K562 (cell line): Measurements from ENCODE around the gene PHLDA3. TPM values are rescaled to one million over a fixed set of nuclear protein-coding genes. Genes with fewer than 3 reads are reported as not detected.

Experiments
- ATAC-seq: fragments of 200-7000 bp; cut with Tn5 transposase; 3 replicates; pipeline ENCODE4 v1.9.1; 2020; ENCODE audit warnings: moderate library complexity
- BruUV-seq: library from RNA; stranded (reverse); fragments of 400-500 nt; replicated peaks from 2 replicates; lab custom pipeline; 2021; lab: Mats Ljungman, UMichigan
- CTCF ChIA-PET: fragments of 300-600 bp; formaldehyde crosslinking; extraction: SDS; loops from one replicate; lab custom pipeline; 2021; ENCODE audit warnings: low intra/inter-chr PET ratio; lab: Yijun Ruan, JAX
- POLR2A ChIA-PET: fragments of 300-600, 350-650 bp; sonication (Branson Sonifier 250); formaldehyde crosslinking; extraction: SDS; loops from one replicate; lab custom pipeline; 2021; ENCODE audit warnings: antibody characterized with exemption, inconsistent platforms; lab: Yijun Ruan, JAX
- DNase-seq, 4 experiments: peaks; one replicate each; pipeline versions ENCODE4 v3.0.0 to v3.0.0-alpha.2; 2011 to 2018; ENCODE audit warnings: low spot score in 3 of 4, mixed read lengths in 3 of 4; ENCODE audit errors: extremely low read depth in 1 of 4
- FAIRE-seq: peaks from 2 replicates; lab custom pipeline; 2011; peaks lifted over from hg19 to GRCh38; lab: Jason Lieb, UNC
- H2AFZ ChIP-seq: 2 replicates; pipeline ENCODE4 v1.6.0; 2011; ENCODE audit warnings: low read depth, low read length, control low read depth, inconsistent platforms
- H3K27ac ChIP-seq: fragments of 200-600 bp; 3 replicates; pipeline ENCODE4 v1.8.0; 2011; ENCODE audit warnings: low read depth, mild to moderate bottlenecking, control low read depth, inconsistent platforms, low read length, moderate library complexity, mixed read lengths; ENCODE audit errors: extremely low read depth
- H3K27me3 ChIP-seq, 2 experiments: fragments of 300-600 bp in 1 of 2; 2 replicates in 1 of 2; 3 replicates in 1 of 2; pipeline versions ENCODE4 v1.6.0 to v1.8.0; 2011; ENCODE audit warnings: inconsistent platforms in 2 of 2, low read length in 2 of 2, mild to moderate bottlenecking in 1 of 2, mixed read lengths in 1 of 2, moderate library complexity in 1 of 2; ENCODE audit not compliant: control insufficient read depth in 2 of 2, insufficient read depth in 2 of 2
- H3K36me3 ChIP-seq: fragments of 300-600 bp; 3 replicates; pipeline ENCODE4 v1.8.0; 2011; ENCODE audit warnings: mild to moderate bottlenecking, low read length, inconsistent platforms; ENCODE audit not compliant: control insufficient read depth, insufficient read depth
- H3K4me1 ChIP-seq, 2 experiments: fragments of 200-600 bp in 1 of 2; replicated peaks in 1 of 2; 2 replicates in 1 of 2; 3 replicates in 1 of 2; pipeline versions ENCODE4 v1.5.1 to v1.8.0; 2011; ENCODE audit warnings: inconsistent platforms in 2 of 2, low read length in 2 of 2, mild to moderate bottlenecking in 1 of 2, mixed read lengths in 1 of 2, moderate library complexity in 1 of 2; ENCODE audit not compliant: control insufficient read depth in 2 of 2, insufficient read depth in 2 of 2
- H3K4me2 ChIP-seq: 2 replicates; pipeline ENCODE4 v1.6.1; 2011; ENCODE audit warnings: low read length, control low read depth, inconsistent platforms, mixed read lengths; ENCODE audit not compliant: insufficient read depth
- H3K4me3 ChIP-seq: fragments of 200-600 bp; sonication (generic), shearing (Covaris generic); 2 replicates; pipeline ENCODE4 v1.5.1; 2016; ENCODE audit warnings: control low read depth, inconsistent platforms
- H3K79me2 ChIP-seq: fragments of 200-600 bp; 3 replicates; pipeline ENCODE4 v1.8.0; 2011; ENCODE audit warnings: low read length, inconsistent platforms; ENCODE audit not compliant: control insufficient read depth, insufficient read depth
- H3K9ac ChIP-seq, 2 experiments: 2 replicates each; pipeline versions ENCODE4 v1.6.0 to v1.6.1; 2011; ENCODE audit warnings: low read depth in 2 of 2, low read length in 2 of 2, control low read depth in 1 of 2, inconsistent platforms in 1 of 2, mild to moderate bottlenecking in 1 of 2, mixed read lengths in 1 of 2; ENCODE audit not compliant: insufficient read depth in 1 of 2
- H3K9me1 ChIP-seq: one replicate; pipeline ENCODE4 v1.6.0; 2011; ENCODE audit warnings: inconsistent platforms, mild to moderate bottlenecking, low read length, moderate library complexity; ENCODE audit not compliant: control insufficient read depth, insufficient read depth
- H3K9me3 ChIP-seq: replicated peaks from 2 replicates; pipeline ENCODE4 v1.5.1; 2011; ENCODE audit warnings: low read depth, low read length, inconsistent platforms; ENCODE audit not compliant: control insufficient read depth, insufficient read depth
- H4K20me1 ChIP-seq: replicated peaks from 2 replicates; pipeline ENCODE4 v1.6.1; 2011; ENCODE audit warnings: low read length, inconsistent platforms, mixed read lengths; ENCODE audit not compliant: control insufficient read depth, insufficient read depth
- ARHGAP35 ChIP-seq: fragments of 450-650 bp; IDR thresholded peaks from 2 replicates; pipeline ENCODE4 v1.6.1; 2018; ENCODE audit not compliant: partially characterized antibody
- BRF2 ChIP-seq: IDR thresholded peaks from 3 replicates; pipeline ENCODE4 v1.6.1; 2011; ENCODE audit warnings: borderline replicate concordance, mild to moderate bottlenecking; ENCODE audit not compliant: insufficient read length, insufficient read depth
- EWSR1 ChIP-seq: fragments of 450-650 bp; IDR thresholded peaks from 2 replicates; pipeline ENCODE4 v1.6.1; 2018; ENCODE audit warnings: borderline replicate concordance, mild to moderate bottlenecking, low read depth, moderate library complexity; ENCODE audit not compliant: partially characterized antibody
- HDAC6 ChIP-seq: IDR thresholded peaks from 2 replicates; pipeline ENCODE4 v1.6.1; 2012; ENCODE audit warnings: low read depth, mild to moderate bottlenecking, control low read depth, inconsistent platforms, low read length, moderate library complexity
- HNRNPH1 ChIP-seq: fragments of 200-400 bp; formaldehyde crosslinking; optimal IDR thresholded peaks from 2 replicates; pipeline ENCODE3; 2017; ENCODE audit warnings: low read depth, mild to moderate bottlenecking, low read length, moderate library complexity
- KLF1 ChIP-seq: fragments of 450-650 bp; IDR thresholded peaks from 2 replicates; pipeline ENCODE4 v1.6.1; 2016; ENCODE audit warnings: missing genetic modification characterization, missing compliant biosample characterization
- NBN ChIP-seq: fragments of 450-650 bp; IDR thresholded peaks from 2 replicates; pipeline ENCODE4 v1.6.1; 2016; ENCODE audit warnings: low read depth, mild to moderate bottlenecking
- PBX2 ChIP-seq, 2 experiments: IDR thresholded peaks in 1 of 2; conservative IDR thresholded peaks in 1 of 2; 2 replicates each; pipeline ENCODE4 v1.6.1; 2016; ENCODE audit warnings: low read depth in 2 of 2, mild to moderate bottlenecking in 1 of 2, missing compliant biosample characterization in 1 of 2, missing genetic modification characterization in 1 of 2, moderate library complexity in 1 of 2
- PHB2 ChIP-seq: fragments of 450-650 bp; IDR thresholded peaks from 2 replicates; pipeline ENCODE4 v1.6.1; 2017; ENCODE audit warnings: low read depth
- RNF2 ChIP-seq: sonication (generic); IDR thresholded peaks from 2 replicates; pipeline ENCODE4 v1.6.1; 2016
- ZFP91 ChIP-seq: sonication (generic); formaldehyde crosslinking; IDR thresholded peaks from 2 replicates; pipeline ENCODE4 v1.8.0; 2022; ENCODE audit warnings: mild to moderate bottlenecking, missing genetic modification reagents
- ZNF277 ChIP-seq: fragments of 250-450 bp; sonication (Bioruptor Pico); IDR thresholded peaks from 2 replicates; pipeline ENCODE4 v1.8.0; 2022; ENCODE audit warnings: inconsistent platforms, mild to moderate bottlenecking, moderate library complexity, borderline replicate concordance
- ZNF695 ChIP-seq: fragments of 450-650 bp; formaldehyde crosslinking; IDR thresholded peaks from 2 replicates; pipeline ENCODE4 v1.4.0; 2020; ENCODE audit warnings: mild to moderate bottlenecking, moderate library complexity
- WGBS: fragments of 100-300 bp; shearing (Covaris generic); methylation state at CpG from one replicate; pipeline ENCODE4 v1.1.6; 2016; ENCODE audit warnings: low coverage, mixed read lengths; ENCODE audit not compliant: insufficient coverage; ENCODE audit errors: missing lambda C conversion rate; 5-methylcytosine and 5-hydroxymethylcytosine counted together
- in situ Hi-C: fragments of 300-500 bp; cut with MboI; formaldehyde crosslinking; loops from 4 replicates; pipeline ENCODE4 v1.15.0; 2018; ENCODE audit warnings: inconsistent platforms, mixed read lengths
- intact Hi-C: fragments of 100-400 bp; cut with micrococcal nuclease; formaldehyde crosslinking; loops from 2 replicates; pipeline ENCODE4 v1.14.2; 2022
- polyA plus RNA-seq, 8 experiments: library from polyadenylated mRNA; depleted of rRNA in 4 of 8; stranded (reverse) in 5 of 8; unstranded in 3 of 8; fragments of >200 nt; fragmentation: Nextera tagmentation in 2 of 8; fragmentation: Illumina TruSeq in 1 of 8; extraction: Ambion mirVana in 2 of 8; extraction: Trizol in 1 of 8; gene quantifications; 2 replicates each; pipeline versions ENCODE4 v1.2.1 to v1.2.3, GENCODE V29; 2011 to 2014; ENCODE audit warnings: inconsistent platforms in 1 of 8, missing spikeins in 1 of 8
- total RNA-seq, 7 experiments: library from RNA; depleted of rRNA in 6 of 7; stranded (reverse); fragments of >200 nt in 6 of 7; fragmentation: Illumina TruSeq in 2 of 7; extraction: Trizol in 2 of 7; gene quantifications; 2 replicates each; pipeline versions ENCODE4 v1.2.1 to v1.2.3, GENCODE V29; 2011 to 2021; ENCODE audit warnings: low replicate concordance in 1 of 7

PHLDA3 gene
- total and polyA plus RNA-seq, 9 of the 15 experiments (the other 6 are each of a cell fraction or from before 2014, with no cell fraction given): 0.11 to 0.27 TPM; not detected in 7

- Histone ChIP-seq H2AFZ (peak overlapping the region; percentile 89; the same call in 1 of the 2 replicates), H3K9ac (peak overlapping the region in 1 of 2 experiments; percentile 56; a peak in 1 of 4 replicates), H3K9me1 (no peaks in the 10 kb centered on the region), H3K27me3 (no peaks in the 10 kb centered on the region), H3K4me1 (peaks cover 10 to 30% of the 10 kb centered on the region in 2 experiments), H4K20me1 (no peaks in the 10 kb centered on the region), H3K27ac (peak overlapping the region; percentile 1; the same call in 1 of the 3 replicates), H3K36me3 (no peaks in the 10 kb centered on the region), H3K4me2 (peak overlapping the region; percentile 39; the same call in 1 of the 2 replicates), H3K9me3 (no peaks in the 10 kb centered on the region), H3K79me2 (no peaks in the 10 kb centered on the region), H3K4me3 (no peak overlapping the region)
- ChIA-PET POLR2A (interaction anchor here (0.9 to 1.4 kb wide), 3 partner anchors 9 to 101 kb away, joined by 3 to 7 read pairs (median 5); no protein-coding TSS in a partner anchor), CTCF (interaction anchor here (0.6 kb wide), 1 partner anchor 52 kb away, joined by 3 read pairs; no protein-coding TSS in a partner anchor)
- in situ Hi-C loops (no loop called here), intact Hi-C loops (no loop called here)
- DNase-seq (peak in 2 of 4 experiments; percentile 39 to 57), FAIRE-seq (peak; percentile 84), ATAC-seq (peak; percentile 61)
- WGBS: 39% methylated on average over 8 of the region's 8 CpGs
- BruUV-seq: no TSS peak
- TF ChIP-seq ARHGAP35: no peak
- no peak for TF ChIP-seq ZFP91 (CRISPR knock-in tag)
- TF ChIP-seq BRF2: no peak
- no peak for TF ChIP-seq EWSR1
- no peak for TF ChIP-seq HNRNPH1
- TF ChIP-seq ZNF277 (CRISPR knock-in tag): no peak
- TF ChIP-seq PHB2: no peak
- TF ChIP-seq PBX2 (CRISPR knock-in tag; IDR thresholded peaks at IDR 0.05; ENCODE audit: low read depth): no peak
- peak; percentile 94 for TF ChIP-seq PBX2 (tag; conservative IDR thresholded peaks at IDR 0.05; ENCODE audit: low read depth)
- TF ChIP-seq HDAC6: no peak
- TF ChIP-seq NBN: no peak
- no peak for TF ChIP-seq KLF1 (tag)
- TF ChIP-seq RNF2: no peak
- TF ChIP-seq ZNF695 (CRISPR knock-in tag): no peak
These were observed 8.0 kb downstream of the PHLDA3 start for GRCh38 chr1:201460814-201461644.
